Measurements from ENCODE around the gene ZCCHC8. TPM values are rescaled to one million over a fixed set of nuclear protein-coding genes. Genes with fewer than 3 reads are reported as not detected.
A peak's percentile ranks its signal among the peaks of the same experiment; 100 is the strongest.

Gene ZCCHC8
- 30.5 TPM for total RNA-seq (2021; ENCODE audit: unreplicated experiment)
- 12.2 and 16.1 TPM in 2 replicates for polyA plus RNA-seq (2012)
- percentile 91 among the genes with signal in this experiment for Bru-seq, nascent RNA
- BruChase-seq, experiment 1, labeled RNA remaining after a 6-hour chase, result percentile 88 among the genes with signal in this experiment
- BruChase-seq, experiment 2, labeled RNA remaining after a 2-hour chase, result percentile 94 among the genes with signal in this experiment
- long read RNA-seq, transcript ZCCHC8-210 (14 exons, 2,955 nt), result major isoform, 11 of 24 reads
- long read RNA-seq, partial matches to known transcripts, result 6 of 24 reads
- long read RNA-seq, other reads (novel, unspliced or antisense), result 7 of 24 reads

- Histone ChIP-seq H2AFZ (ENCODE audit: low read depth, low read length, poor library complexity, severe bottlenecking) (no peak within 1 kb of the TSS), H3K36me3 (ENCODE audit: control insufficient read depth in 1 of 2, insufficient read depth in 2 of 2, low read length in 2 of 2) (peaks cover 14 to 21% of the 10 kb centered on the region in 2 experiments), H3K9ac (ENCODE audit: low read length) (peak within 1 kb of the TSS; percentile 99), H3K4me3 (replicated peaks in 1 of 2; ENCODE audit: low read depth in 1 of 2, low read length in 2 of 2) (peak within 1 kb of the TSS; percentile 70 to 94), H4K20me1 (ENCODE audit: insufficient read depth) (peaks cover 4% of the 10 kb centered on the region; the same call in 1 of the 2 replicates), H3K9me2 (ENCODE audit: insufficient read depth) (no peaks in the 10 kb centered on the region), H3K4me1 (ENCODE audit: control insufficient read depth in 1 of 2, insufficient read depth in 2 of 2, low read length in 2 of 2) (peaks cover 10 to 19% of the 10 kb centered on the region in 2 experiments; a peak in 3 of 4 replicates), H3K27ac (ENCODE audit: low read depth, low read length) (peak within 1 kb of the TSS; percentile 86), H3K79me2 (ENCODE audit: insufficient read depth, low read length) (peaks cover 47% of the 10 kb centered on the region), H3K4me2 (ENCODE audit: low read length) (peak within 1 kb of the TSS; percentile 88), H3K27me3 (ENCODE audit: insufficient read depth, low read length) (no peaks in the 10 kb centered on the region), H3K9me3 (ENCODE audit: control insufficient read depth in 1 of 2, insufficient read depth in 1 of 2, low read depth in 1 of 2, low read length in 2 of 2) (no peaks in the 10 kb centered on the region)
- peak; percentile 97 for ATAC-seq
- ChIA-PET POLR2A (interaction anchor here (0.6 to 3.0 kb wide), 12 partner anchors 11 to 252 kb away, joined by 3 to 22 read pairs (median 4); partner anchors contain the start of genes DENR, KNTC1 and RSRC2), RAD21 (ENCODE audit: low non-redundant PET in 1 of 2, low total read pairs in 2 of 2, uncharacterized antibody in 2 of 2, unreplicated experiment in 2 of 2) (interaction anchor here in 1 of 2 experiments (1.1 kb wide), 1 partner anchor 101 kb away, joined by 5 read pairs; no protein-coding TSS in a partner anchor), CTCF (interaction anchor here (1.2 to 1.6 kb wide), 4 partner anchors 25 to 165 kb away, joined by 3 to 8 read pairs (median 4); partner anchors contain the start of gene RSRC2)
- intact Hi-C loops (cut with micrococcal nuclease), result loop anchor here (1.0 to 2.0 kb wide), 2 partner anchors 26 to 101 kb away; partner anchors contain the start of genes KNTC1 and RSRC2
- peak; percentile 96 for DNase-seq (ENCODE audit: low read depth, low spot score)
- TF ChIP-seq, protein P1, sequence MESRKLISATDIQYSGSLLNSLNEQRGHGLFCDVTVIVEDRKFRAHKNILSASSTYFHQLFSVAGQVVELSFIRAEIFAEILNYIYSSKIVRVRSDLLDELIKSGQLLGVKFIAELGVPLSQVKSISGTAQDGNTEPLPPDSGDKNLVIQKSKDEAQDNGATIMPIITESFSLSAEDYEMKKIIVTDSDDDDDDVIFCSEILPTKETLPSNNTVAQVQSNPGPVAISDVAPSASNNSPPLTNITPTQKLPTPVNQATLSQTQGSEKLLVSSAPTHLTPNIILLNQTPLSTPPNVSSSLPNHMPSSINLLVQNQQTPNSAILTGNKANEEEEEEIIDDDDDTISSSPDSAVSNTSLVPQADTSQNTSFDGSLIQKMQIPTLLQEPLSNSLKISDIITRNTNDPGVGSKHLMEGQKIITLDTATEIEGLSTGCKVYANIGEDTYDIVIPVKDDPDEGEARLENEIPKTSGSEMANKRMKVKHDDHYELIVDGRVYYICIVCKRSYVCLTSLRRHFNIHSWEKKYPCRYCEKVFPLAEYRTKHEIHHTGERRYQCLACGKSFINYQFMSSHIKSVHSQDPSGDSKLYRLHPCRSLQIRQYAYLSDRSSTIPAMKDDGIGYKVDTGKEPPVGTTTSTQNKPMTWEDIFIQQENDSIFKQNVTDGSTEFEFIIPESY (IDR thresholded peaks at IDR 0.05; ENCODE audit: extremely low read depth, insufficient replicate concordance, low read length), result peak; percentile 56
- TF ChIP-seq SIN3A (IDR thresholded peaks at IDR 0.05; ENCODE audit: low read depth) (peak; percentile 64), FOSL1 (IDR thresholded peaks at IDR 0.05; ENCODE audit: low read depth) (no peak), POLR2AphosphoS5 (IDR thresholded peaks at IDR 0.05; ENCODE audit: low read depth, low read length) (peak; percentile 89), YY1 (IDR thresholded peaks at IDR 0.05; ENCODE audit: extremely low read depth, insufficient replicate concordance, low read depth, low read length) (peak; percentile 82), POLR2A (IDR thresholded peaks at IDR 0.05; ENCODE audit: borderline replicate concordance, extremely low read depth, insufficient read depth, insufficient read length) (peak; percentile 78), JUND (IDR thresholded peaks at IDR 0.05) (no peak), ZFX (IDR thresholded peaks at IDR 0.05) (peak; percentile 90), SP1 (IDR thresholded peaks at IDR 0.05; ENCODE audit: low read depth) (peak; percentile 82), CBX3 (IDR thresholded peaks at IDR 0.05; ENCODE audit: low read depth) (peak; percentile 80; the same call in 1 of the 2 replicates), TCF7L2 (IDR thresholded peaks at IDR 0.05; ENCODE audit: borderline replicate concordance, extremely low read depth, insufficient read depth, insufficient read length) (peak; percentile 52), CTCF (IDR thresholded peaks at IDR 0.05 in 2 of 3, conservative IDR thresholded peaks at IDR 0.05 in 1 of 3; ENCODE audit: borderline replicate concordance in 1 of 3, insufficient read depth in 1 of 3, low read depth in 2 of 3, low read length in 2 of 3) (peak in 2 of 3 experiments; percentile 26; a peak in 3 of 6 replicates), EZH2 (IDR thresholded peaks at IDR 0.05) (no peak), CEBPB (IDR thresholded peaks at IDR 0.05; ENCODE audit: low read depth) (no peak), RAD21 (IDR thresholded peaks at IDR 0.05; ENCODE audit: low read depth) (no peak), EGR1 (IDR thresholded peaks at IDR 0.05; ENCODE audit: low read depth) (peak; percentile 54), EZH2phosphoT487 (IDR thresholded peaks at IDR 0.05; ENCODE audit: borderline replicate concordance) (no peak), SRF (IDR thresholded peaks at IDR 0.05; ENCODE audit: low read depth) (no peak), ATF3 (IDR thresholded peaks at IDR 0.05) (no peak)
- TF ChIP-seq, protein P2, sequence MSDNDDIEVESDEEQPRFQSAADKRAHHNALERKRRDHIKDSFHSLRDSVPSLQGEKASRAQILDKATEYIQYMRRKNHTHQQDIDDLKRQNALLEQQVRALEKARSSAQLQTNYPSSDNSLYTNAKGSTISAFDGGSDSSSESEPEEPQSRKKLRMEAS (IDR thresholded peaks at IDR 0.05), result peak; percentile 72; the same call in 1 of the 2 replicates
- BruUV-seq (replicated peaks), result no TSS peak
Observed at GRCh38 chr12:122500685-122501488, at the start of gene ZCCHC8. Gene ZCCHC8, minus strand, starts transcription at chr12:122500932. Its CDS starts 92 bp downstream, at chr12:122500840.

Data from HCT116 (cell line).